Left lobe of liver (tissue), 2 donors: ENCODE results near the gene BDNF. TPM values are rescaled to one million over a fixed set of nuclear protein-coding genes. Genes with fewer than 3 reads are reported as not detected.
A peak's percentile ranks its signal among the peaks of the same experiment; 100 is the strongest.
"Not testable (repeated sequence)": the region's sequence is repeated elsewhere in the genome, so short reads cannot be mapped to it uniquely, and the experiment has no call there.

ENCODE experiments used
- ATAC-seq: fragments of 200-7000 bp; cut with Tn5 transposase; one replicate; pipeline ENCODE4 v1.9.1; 2020; ENCODE audit warnings: mild to moderate bottlenecking, moderate library complexity
- DNase-seq: peaks from one replicate; pipeline ENCODE4 v3.0.0-alpha.2; 2020; ENCODE audit warnings: low spot score
- total RNA-seq: library from RNA; stranded (reverse); gene quantifications from one replicate; pipeline ENCODE4 v1.2.1, GENCODE V29; 2021
- donor health status: DM: no; HTN: no; CAD: no; lungs with moderate emphysema.
- donor health status: DM: no; HTN: yes; CAD: no.

Gene BDNF
- 0.05 TPM for total RNA-seq

GRCh38 chr11:27700351-27701301, at the start of gene BDNF:
Gene BDNF, minus strand, starts transcription at chr11:27700455. Its CDS starts 41,891 bp downstream, at chr11:27658564.
- ATAC-seq (peak; percentile 60), DNase-seq (peak; percentile 42)

DNA sequence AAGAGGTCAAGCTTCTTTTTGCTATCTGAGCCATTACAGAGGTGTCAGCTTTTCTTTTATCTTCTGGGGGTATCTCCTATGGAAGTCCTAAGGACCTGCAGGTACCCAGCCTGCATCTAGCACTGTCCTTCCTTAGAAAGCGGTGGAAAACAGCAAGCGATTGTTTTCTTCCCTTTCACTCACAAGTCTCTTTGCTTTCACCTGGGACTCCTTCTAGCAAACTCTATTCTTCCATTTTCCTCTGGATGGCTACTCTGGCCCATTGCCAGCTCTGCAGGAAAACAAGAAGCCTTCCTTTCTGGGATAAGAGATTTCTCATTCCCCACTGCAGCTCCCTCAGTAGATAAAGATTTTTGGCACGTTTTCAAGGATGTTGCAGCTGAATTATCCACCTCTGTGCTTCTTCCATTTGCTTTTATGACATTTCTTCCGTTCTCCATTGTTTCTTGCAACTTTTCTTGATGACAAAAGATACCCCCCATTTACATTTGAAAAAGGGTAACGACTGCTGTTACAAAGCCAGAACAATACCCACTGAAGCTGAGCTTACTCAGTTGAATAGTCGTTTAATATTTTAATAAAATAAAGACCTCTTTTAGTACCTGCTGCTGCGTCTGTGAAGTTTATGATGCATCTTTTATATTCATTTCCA, 40.2 kb upstream of the BDNF start:
- DNase-seq, result no peak
- ATAC-seq, result no peak

- DNase-seq (no peak), ATAC-seq (no peak)
Observed at GRCh38 chr11:27735281-27735680, 35.0 kb upstream of the BDNF start.

DNA sequence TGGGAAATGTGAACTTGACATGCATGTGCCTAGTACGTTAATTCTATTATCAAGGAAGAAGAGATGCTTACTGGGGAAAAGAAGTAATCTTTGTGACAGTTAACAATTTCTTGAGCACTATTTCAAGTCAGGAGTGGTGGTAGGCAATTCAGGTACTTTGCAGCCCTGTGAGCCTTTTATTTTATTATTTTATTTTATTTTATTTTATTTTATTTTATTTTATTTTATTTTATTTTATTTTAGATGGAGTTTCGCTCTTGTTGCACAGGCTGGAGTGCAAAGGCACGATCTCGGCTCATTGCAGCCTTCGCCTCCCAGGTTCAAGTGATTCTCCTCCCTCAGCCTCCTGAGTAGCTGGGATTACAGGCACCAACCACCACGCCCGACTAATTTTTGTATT, 31.5 kb upstream of the BDNF start:
- ATAC-seq, result not testable (repeated sequence)

GRCh38 chr11:27726981-27727380, 26.7 kb upstream of the BDNF start:
- no peak for ATAC-seq
- no peak for DNase-seq

More for the DNA sequence above, 31.5 kb upstream of the BDNF start:
- DNase-seq, result not testable (repeated sequence)

DNA sequence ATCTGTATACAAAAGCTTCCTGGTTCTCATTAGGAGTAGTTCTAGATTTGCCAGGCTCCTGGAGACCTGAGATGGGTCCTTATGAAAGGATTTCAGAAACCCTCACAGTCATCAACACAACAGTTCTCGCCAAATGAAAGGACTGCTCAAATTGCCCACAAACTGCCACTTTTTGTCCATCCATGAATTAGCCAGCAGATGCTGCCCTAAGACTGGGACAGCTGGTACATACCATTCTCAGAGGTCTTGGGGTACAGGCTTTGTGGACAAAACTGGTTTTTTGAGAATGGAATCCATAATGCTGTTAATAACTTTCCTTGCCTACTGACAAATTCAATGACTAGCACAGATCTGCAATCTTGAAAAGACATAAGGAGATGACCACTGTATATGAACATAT, 23.4 kb upstream of the BDNF start:
- no peak for ATAC-seq
- DNase-seq, result no peak

DNA sequence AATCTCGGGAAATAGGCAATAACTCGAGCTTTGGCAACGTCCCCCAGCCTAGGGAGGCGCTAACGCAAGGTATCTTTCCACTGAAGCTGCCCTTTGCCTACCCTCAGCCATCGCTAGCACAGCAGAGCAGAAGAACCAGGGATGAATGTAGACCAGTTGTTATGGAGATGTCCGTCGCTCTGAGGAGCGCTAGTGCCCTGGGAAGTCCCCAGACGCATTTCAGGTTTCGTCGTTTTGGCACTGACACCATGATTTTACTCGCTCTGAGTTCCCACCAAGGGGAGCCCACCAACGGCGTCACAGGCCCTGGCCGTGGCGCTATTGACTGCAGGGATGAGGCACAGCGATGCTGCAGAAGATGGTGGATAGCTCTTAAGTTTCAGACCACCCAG, 22.7 kb upstream of the BDNF start:
- DNase-seq (no peak), ATAC-seq (no peak)

GRCh38 chr11:27722117-27722952, 22.1 kb upstream of the BDNF start:
- no peak for ATAC-seq
- no peak for DNase-seq

- DNase-seq (no peak), ATAC-seq (no peak)
Observed at GRCh38 chr11:27721264-27722116, 21.2 kb upstream of the BDNF start.

GRCh38 chr11:27720277-27720830, 20.1 kb upstream of the BDNF start:
- ATAC-seq, result peak; percentile 52
- DNase-seq, result no peak

DNA sequence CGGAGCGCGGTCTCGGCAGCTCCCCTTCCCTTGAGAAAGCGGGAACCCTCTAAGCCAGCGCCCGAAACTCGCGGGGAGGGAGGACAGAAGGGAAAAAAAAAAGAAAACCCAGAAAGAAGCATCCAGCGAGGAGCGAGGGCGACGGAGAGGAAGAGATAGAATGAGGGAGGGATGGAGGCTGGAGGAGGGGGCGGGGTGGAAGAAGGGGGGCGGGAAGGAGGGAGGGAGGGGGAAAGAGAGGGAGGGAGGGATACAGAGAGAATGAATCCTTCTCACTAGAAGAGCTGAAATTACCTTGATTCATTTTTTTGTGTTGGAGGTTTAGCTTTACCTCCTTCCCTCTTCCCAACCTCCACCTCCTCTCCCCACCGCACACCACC, 19.3 kb upstream of the BDNF start:
- DNase-seq (no peak), ATAC-seq (no peak)

GRCh38 chr11:27718863-27719545, 18.7 kb upstream of the BDNF start:
- peak; percentile 48 for ATAC-seq

GRCh38 chr11:27718346-27718862, 18.1 kb upstream of the BDNF start:
- no peak for DNase-seq

More at GRCh38 chr11:27718863-27719545, 18.7 kb upstream of the BDNF start:
- no peak for DNase-seq

DNA sequence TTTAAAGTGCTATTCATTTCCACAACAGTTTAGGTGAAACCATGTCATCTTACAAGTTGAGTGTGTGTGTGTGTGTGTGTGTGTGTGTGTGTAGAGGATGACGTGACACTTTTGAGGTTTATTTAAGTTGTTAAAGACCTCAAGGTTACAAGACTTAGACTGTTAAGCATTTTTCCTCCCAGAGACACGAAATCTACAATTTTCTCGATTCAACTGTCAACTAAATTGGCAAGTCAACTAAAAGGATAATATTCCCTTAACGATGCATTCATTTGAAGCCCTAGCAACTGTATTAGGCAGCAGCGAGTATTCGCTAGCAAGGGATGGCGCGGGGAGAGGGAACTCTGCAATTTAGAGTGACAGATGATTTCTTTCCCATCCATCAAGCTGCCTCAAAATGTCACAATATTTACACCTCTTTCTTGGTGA, 17.6 kb upstream of the BDNF start:
- ATAC-seq, result no peak
- DNase-seq, result no peak

More at GRCh38 chr11:27718346-27718862, 18.1 kb upstream of the BDNF start:
- ATAC-seq, result peak; percentile 43

- ATAC-seq, result no peak
- DNase-seq, result no peak
Observed at GRCh38 chr11:27717377-27717776, 17.1 kb upstream of the BDNF start.

GRCh38 chr11:27716835-27717234, 16.6 kb upstream of the BDNF start:
- DNase-seq, result no peak

DNA sequence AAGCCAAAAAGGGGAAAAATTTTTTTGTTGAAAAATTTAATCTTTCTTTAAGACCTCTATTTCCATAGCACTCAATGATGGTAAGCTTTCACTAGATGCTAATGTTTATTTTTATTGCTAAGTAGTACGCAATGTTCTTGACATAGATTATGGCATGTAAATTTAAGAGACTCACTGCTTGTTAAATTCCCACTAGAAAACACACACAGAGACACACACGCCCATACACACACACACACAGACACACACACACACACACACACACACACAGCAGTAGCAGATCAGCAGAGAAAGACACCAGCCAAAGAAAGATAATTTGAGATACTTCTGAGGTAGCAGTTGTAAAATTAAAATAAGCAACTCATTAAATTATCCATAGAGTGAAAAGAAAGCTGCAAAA, 16.0 kb upstream of the BDNF start:
- no peak for ATAC-seq
- DNase-seq, result no peak

More at GRCh38 chr11:27716835-27717234, 16.6 kb upstream of the BDNF start:
- no peak for ATAC-seq

- DNase-seq (no peak), ATAC-seq (no peak)
Observed at GRCh38 chr11:27711725-27712124, 11.5 kb upstream of the BDNF start.

- no peak for DNase-seq
- no peak for ATAC-seq
Observed at GRCh38 chr11:27710536-27710935, 10.3 kb upstream of the BDNF start.
